ENCODE results near the gene BRK1. TPM values are rescaled to one million over a fixed set of nuclear protein-coding genes. Genes with fewer than 3 reads are reported as not detected.
A peak's percentile ranks its signal among the peaks of the same experiment; 100 is the strongest.
"Not testable (repeated sequence)": the region's sequence is repeated elsewhere in the genome, so short reads cannot be mapped to it uniquely, and the experiment has no call there.

BRK1 gene
- total RNA-seq: 10 to 100 TPM; 91.6 to 94.6 TPM

DNA sequence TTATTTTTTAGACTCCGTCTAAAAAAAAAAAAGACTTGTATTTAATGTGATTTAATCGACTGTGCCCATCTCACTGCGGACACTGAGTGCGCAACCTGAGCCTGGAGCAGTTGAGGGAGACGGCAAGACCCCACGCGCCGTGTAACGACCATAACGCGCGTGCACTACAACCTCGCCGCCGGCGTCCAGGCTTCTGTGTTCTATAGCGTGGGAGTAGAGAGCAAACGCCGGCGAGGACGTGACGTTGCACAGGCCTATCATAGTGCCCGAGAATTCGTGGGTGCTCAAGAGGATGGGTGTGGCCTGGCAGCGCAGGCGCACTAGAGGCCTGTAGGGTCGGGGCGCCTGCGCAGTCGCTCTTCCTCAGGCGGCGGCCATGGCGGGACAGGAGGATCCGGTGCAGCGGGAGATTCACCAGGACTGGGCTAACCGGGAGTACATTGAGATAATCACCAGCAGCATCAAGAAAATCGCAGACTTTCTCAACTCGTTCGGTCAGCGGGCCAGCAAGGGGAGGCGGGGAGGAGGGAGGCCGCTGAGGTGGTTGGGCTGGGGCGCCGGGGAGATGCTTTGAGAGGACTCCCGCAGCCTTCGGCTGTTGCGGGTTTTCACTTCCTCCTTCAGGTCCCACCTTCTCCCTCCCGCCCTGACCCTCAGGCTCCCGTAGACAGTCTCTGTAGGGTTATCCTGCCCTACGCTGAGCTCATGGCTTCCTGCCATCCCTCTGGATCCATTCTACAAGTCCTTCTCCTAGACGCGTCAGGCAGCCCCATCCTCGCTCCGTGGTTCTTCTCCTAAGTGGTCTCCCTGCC, at the start of gene BRK1:
TSS of gene BRK1 (plus strand) at position 350 of the 812 bp plus-strand sequence. CDS start at position 377, 27 bp downstream.
- Mint-ChIP-seq H3K27me3 (no peaks in the 10 kb centered on the region), H3K4me3 (peak within 1 kb of the TSS; percentile 98), H3K27ac (peak within 1 kb of the TSS; percentile 91), H3K36me3 (peaks cover 12% of the 10 kb centered on the region), H3K4me1 (peaks cover 25% of the 10 kb centered on the region), H3K9me3 (no peaks in the 10 kb centered on the region)
- peak; percentile 92 for DNase-seq

DNA sequence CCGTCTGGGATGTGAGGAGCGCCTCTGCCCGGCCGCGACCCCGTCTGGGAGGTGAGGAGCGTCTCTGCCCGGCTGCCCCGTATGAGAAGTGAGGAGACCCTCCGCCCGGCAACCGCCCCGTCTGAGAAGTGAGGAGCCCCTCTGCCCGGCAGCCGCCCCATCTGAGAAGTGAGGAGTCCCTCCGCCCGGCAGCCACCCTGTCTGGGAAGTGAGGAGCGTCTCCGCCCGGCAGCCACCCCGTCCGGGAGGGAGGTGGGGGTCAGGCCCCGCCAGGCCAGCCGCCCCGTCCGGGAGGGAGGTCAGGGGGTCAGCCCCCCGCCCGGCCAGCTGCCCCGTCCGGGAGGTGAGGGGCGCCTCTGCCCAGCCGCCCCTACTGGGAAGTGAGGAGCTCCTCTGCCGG, 45.4 kb upstream of the BRK1 start:
- peaks cover 41% of the 10 kb centered on the region for H3K36me3 Mint-ChIP-seq
- not testable (repeated sequence) for DNase-seq, H3K9me3 Mint-ChIP-seq

DNA sequence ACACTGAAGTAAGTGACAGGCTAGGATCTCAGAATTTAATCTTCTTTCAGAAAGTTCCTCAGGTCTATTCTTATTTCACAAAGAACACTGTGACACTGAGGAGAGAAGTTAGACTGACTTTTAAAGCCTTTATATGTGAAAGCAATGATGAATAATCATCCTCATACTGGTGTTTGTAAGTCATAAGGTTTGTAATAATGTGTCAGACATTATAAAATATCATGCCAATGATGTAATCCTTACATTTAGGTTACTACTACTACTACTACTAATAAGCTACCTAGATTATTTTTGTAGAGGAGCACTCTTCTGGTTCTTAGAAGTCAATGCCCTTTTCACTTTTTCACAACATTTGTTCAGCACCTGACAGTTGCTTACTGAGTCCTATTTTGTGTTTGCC, 40.8 kb upstream of the BRK1 start:
- peaks cover 3% of the 10 kb centered on the region for H3K4me1 Mint-ChIP-seq
- H3K4me3 Mint-ChIP-seq: no peak overlapping the region
- H3K27ac Mint-ChIP-seq: no peak overlapping the region
- no peaks in the 10 kb centered on the region for H3K9me3 Mint-ChIP-seq
- peaks cover 23% of the 10 kb centered on the region for H3K36me3 Mint-ChIP-seq
- no peaks in the 10 kb centered on the region for H3K27me3 Mint-ChIP-seq
- no peak for DNase-seq

More for the DNA sequence above, 45.4 kb upstream of the BRK1 start:
- H3K4me3 Mint-ChIP-seq, H3K27me3 Mint-ChIP-seq, H3K27ac Mint-ChIP-seq, H3K4me1 Mint-ChIP-seq: not testable (repeated sequence)

DNA sequence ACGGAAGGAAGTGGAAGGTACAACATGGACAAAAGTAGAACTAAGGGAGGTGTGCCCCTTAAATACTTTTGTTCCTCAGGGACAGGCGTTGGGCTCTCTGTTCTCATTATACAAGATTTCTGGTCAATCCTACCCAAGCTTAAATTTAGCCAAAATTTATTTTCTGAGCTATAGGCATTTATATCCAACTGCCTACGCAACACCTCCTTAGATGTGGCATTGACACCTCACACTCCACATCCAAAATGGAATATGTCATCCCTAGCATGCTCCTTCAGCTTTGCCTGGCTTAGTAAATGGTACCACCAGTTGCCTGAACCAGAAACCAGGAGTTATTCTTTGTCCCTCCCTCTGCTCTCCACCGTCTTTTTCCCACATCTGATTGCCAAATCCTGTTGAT, 33.6 kb upstream of the BRK1 start:
- Mint-ChIP-seq H3K36me3 (peaks cover 38% of the 10 kb centered on the region), H3K4me1 (no peaks in the 10 kb centered on the region), H3K27ac (peak overlapping the region; percentile 11), H3K27me3 (no peaks in the 10 kb centered on the region), H3K4me3 (no peak overlapping the region), H3K9me3 (no peaks in the 10 kb centered on the region)
- no peak for DNase-seq

DNA sequence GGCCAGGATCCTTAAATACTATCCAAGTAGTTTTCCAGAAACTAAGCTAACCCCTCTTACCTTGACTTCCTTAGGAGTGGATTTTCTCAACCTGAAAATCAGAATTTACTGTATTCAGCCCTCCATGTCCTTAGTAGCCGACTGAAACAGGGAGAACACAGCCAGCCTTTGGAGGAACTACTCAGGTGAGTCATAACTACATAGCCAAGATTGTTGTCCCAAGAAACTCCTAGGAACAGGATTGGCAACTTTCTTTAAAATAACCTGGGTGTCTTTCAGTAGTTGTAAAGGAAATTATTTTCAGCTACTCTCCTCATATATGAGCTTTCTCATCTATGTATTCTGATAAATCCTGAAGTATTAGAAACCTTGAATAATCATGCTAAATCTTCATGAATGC, 29.7 kb upstream of the BRK1 start:
- Mint-ChIP-seq H3K4me1 (no peaks in the 10 kb centered on the region), H3K36me3 (peaks cover 35% of the 10 kb centered on the region), H3K9me3 (no peaks in the 10 kb centered on the region), H3K27me3 (no peaks in the 10 kb centered on the region), H3K27ac (no peak overlapping the region), H3K4me3 (no peak overlapping the region)
- no peak for DNase-seq

GRCh38 chr3:10088256-10088655, 27.2 kb upstream of the BRK1 start:
- Mint-ChIP-seq H3K27ac (no peak overlapping the region), H3K4me1 (no peaks in the 10 kb centered on the region), H3K9me3 (no peaks in the 10 kb centered on the region), H3K36me3 (peaks cover 22% of the 10 kb centered on the region), H3K4me3 (no peak overlapping the region), H3K27me3 (no peaks in the 10 kb centered on the region)
- DNase-seq: no peak

DNA sequence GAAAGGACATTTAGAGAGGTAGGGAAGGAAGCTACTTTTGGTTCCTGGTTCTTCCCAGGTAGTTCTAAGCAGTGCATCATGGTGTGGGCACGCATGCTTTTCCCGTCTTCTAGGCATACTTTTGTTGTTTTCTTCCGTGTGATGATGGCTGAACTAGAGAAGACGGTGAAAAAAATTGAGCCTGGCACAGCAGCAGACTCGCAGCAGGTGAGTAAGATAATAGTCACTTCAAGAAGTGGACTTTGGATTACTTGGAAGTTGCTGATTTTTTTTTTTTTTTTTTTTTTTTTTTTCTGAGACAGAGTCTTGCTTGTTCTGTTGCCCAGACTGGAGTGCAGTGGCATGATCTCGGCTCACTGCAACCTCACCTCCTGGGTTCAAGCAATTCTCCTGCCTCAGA, 25.3 kb upstream of the BRK1 start:
- Mint-ChIP-seq H3K27ac (no peak overlapping the region), H3K4me3 (no peak overlapping the region), H3K36me3 (peaks cover 24% of the 10 kb centered on the region), H3K4me1 (no peaks in the 10 kb centered on the region), H3K27me3 (no peaks in the 10 kb centered on the region), H3K9me3 (no peaks in the 10 kb centered on the region)
- DNase-seq: no peak

DNA sequence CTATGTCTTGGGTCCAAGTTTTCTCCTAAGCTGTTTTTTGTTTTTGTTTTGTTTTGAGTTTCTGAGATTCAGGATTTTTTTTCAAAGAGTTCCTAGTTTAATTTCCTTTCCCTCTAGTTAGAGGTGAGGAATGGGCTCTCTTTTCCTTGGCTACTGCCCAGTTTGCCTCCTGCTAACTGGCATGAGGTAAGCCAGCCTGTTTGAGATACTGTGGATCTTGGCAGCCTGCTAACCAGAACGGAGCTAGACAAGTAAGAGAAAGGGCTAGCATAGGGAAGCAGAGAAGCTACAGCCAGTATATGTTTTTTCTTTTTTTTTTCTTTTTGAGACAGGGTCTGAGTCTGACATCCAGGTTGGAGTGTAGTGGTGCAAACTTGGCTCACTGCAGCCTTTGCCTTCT, 24.7 kb upstream of the BRK1 start:
- not testable (repeated sequence) for H3K27me3 Mint-ChIP-seq, H3K9me3 Mint-ChIP-seq, H3K27ac Mint-ChIP-seq, DNase-seq, H3K4me3 Mint-ChIP-seq, H3K4me1 Mint-ChIP-seq
- peaks cover 24% of the 10 kb centered on the region for H3K36me3 Mint-ChIP-seq

GRCh38 chr3:10091387-10091786, 24.1 kb upstream of the BRK1 start:
- not testable (repeated sequence) for H3K4me1 Mint-ChIP-seq, H3K9me3 Mint-ChIP-seq, DNase-seq, H3K4me3 Mint-ChIP-seq, H3K27me3 Mint-ChIP-seq, H3K27ac Mint-ChIP-seq
- H3K36me3 Mint-ChIP-seq: peaks cover 24% of the 10 kb centered on the region

DNA sequence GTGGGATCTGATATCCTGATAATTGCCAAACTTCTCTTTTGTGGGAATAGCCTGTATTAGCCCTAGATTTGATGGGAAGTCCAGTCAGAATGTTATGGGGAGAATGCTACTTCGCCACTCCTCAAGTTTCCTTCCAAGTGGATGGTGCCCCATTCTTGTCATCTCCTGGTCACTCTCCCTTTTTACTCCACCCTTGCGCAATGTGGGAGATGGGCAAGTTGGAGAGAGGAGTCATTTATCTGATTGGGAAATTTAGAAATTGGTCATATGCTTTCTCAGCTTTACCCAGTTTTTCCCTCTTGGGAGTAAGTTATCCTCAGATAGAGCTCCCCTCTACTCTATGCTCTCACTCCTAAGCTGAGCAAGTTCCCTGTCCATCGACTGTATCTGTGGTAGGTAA, 21.8 kb upstream of the BRK1 start:
- DNase-seq: no peak
- no peak overlapping the region for H3K27ac Mint-ChIP-seq
- no peaks in the 10 kb centered on the region for H3K27me3 Mint-ChIP-seq
- no peaks in the 10 kb centered on the region for H3K4me1 Mint-ChIP-seq
- peaks cover 23% of the 10 kb centered on the region for H3K36me3 Mint-ChIP-seq
- H3K9me3 Mint-ChIP-seq: no peaks in the 10 kb centered on the region
- no peak overlapping the region for H3K4me3 Mint-ChIP-seq

DNA sequence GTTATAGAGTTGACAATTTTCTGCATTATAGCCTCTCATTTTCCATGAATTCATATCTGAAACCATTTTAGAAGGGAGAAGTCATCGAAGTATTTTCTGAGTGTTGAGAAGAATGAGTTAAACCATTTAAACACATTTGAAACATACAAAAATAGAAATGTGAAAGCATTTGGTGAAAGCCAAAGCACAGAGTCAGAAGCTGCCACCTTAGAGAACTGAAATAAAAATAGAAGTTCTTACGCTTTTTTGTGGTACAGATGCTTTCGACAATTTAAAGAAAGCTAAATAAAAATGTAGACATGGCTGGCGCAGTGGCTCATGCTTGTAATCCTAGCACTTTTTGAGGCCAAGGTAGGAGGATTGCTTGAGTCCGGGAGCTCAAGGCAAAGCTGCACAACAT, 16.4 kb upstream of the BRK1 start:
- Mint-ChIP-seq H3K4me1 (no peaks in the 10 kb centered on the region), H3K36me3 (peaks cover 35% of the 10 kb centered on the region), H3K27ac (no peak overlapping the region), H3K9me3 (no peaks in the 10 kb centered on the region), H3K27me3 (no peaks in the 10 kb centered on the region), H3K4me3 (no peak overlapping the region)
- DNase-seq: no peak

- no peak for DNase-seq
- Mint-ChIP-seq H3K36me3 (peaks cover 9% of the 10 kb centered on the region), H3K27ac (no peak overlapping the region), H3K27me3 (no peaks in the 10 kb centered on the region), H3K4me1 (no peaks in the 10 kb centered on the region), H3K4me3 (no peak overlapping the region), H3K9me3 (no peaks in the 10 kb centered on the region)
Observed at GRCh38 chr3:10106919-10107318, 8.6 kb upstream of the BRK1 start.

DNA sequence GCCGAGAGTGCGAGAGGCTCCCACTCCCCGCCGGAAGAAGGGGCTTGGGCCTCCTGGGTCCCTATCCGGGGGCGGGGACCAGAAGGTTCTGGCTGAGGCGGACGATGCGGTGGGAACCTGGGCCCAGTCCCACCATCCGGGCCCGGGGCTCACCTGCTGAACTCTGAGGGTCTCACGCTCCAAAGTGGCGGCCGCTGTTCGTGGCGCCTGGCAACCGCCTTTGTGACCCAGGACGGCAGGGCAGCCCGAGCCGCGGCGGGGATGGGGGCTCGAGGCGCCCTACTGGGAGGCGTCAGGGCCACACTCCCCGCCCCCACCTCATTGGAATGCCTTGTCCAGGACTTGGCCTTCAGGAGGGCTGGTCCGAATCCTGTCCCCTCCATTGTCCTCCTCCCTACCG, 7.4 kb upstream of the BRK1 start, which contains the start of gene FANCD2OS:
TSS of gene FANCD2OS (minus strand) at position 165 of the 400 bp plus-strand sequence. CDS start 3,481 bp downstream, outside the sequence.
- H3K4me3 Mint-ChIP-seq: no peak within 1 kb of the TSS
- H3K36me3 Mint-ChIP-seq: peaks cover 3% of the 10 kb centered on the region
- no peak for DNase-seq
- no peaks in the 10 kb centered on the region for H3K4me1 Mint-ChIP-seq
- H3K27ac Mint-ChIP-seq: no peak within 1 kb of the TSS
- no peaks in the 10 kb centered on the region for H3K27me3 Mint-ChIP-seq
- no peaks in the 10 kb centered on the region for H3K9me3 Mint-ChIP-seq

GRCh38 chr3:10116138-10116460, 624 bp downstream of the BRK1 start:
- Mint-ChIP-seq H3K27me3 (no peaks in the 10 kb centered on the region), H3K27ac (peak overlapping the region; percentile 91), H3K4me1 (peaks cover 31% of the 10 kb centered on the region), H3K9me3 (no peaks in the 10 kb centered on the region), H3K36me3 (peaks cover 17% of the 10 kb centered on the region), H3K4me3 (peak overlapping the region; percentile 98)
- no peak for DNase-seq

GRCh38 chr3:10116928-10117327, 1.5 kb downstream of the BRK1 start:
- Mint-ChIP-seq H3K9me3 (no peaks in the 10 kb centered on the region), H3K27me3 (no peaks in the 10 kb centered on the region), H3K27ac (no peak overlapping the region), H3K36me3 (peaks cover 17% of the 10 kb centered on the region), H3K4me3 (peak overlapping the region; percentile 98), H3K4me1 (peaks cover 34% of the 10 kb centered on the region)
- DNase-seq: no peak

DNA sequence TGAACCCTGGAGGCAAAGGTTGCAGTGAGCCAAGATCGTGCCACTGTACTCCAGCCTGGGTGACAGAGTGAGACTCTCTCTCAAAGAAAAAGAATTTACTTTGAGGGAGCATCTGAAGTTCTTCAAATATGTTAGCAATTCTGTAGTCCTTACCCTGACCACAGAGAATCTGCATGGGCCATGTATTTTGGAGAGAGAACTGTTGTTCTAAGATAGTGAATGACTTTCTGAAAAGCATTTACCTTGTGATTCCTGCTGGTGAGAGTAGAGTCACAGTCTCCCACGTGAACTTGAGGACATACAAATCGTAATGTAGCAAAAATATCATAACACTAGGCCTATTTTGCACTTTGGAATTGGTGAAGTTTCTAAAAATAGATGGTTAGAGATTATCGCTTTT, 3.9 kb downstream of the BRK1 start:
- no peak overlapping the region for H3K4me3 Mint-ChIP-seq
- H3K36me3 Mint-ChIP-seq: peaks cover 26% of the 10 kb centered on the region
- no peaks in the 10 kb centered on the region for H3K9me3 Mint-ChIP-seq
- DNase-seq: no peak
- H3K27me3 Mint-ChIP-seq: no peaks in the 10 kb centered on the region
- peaks cover 46% of the 10 kb centered on the region for H3K4me1 Mint-ChIP-seq
- no peak overlapping the region for H3K27ac Mint-ChIP-seq

All from activated naive CD8-positive, alpha-beta T cell treated with anti-CD3 and anti-CD28 coated beads for 36 hours (primary cell).